ENCODE results near the gene YBEY.

DNA sequence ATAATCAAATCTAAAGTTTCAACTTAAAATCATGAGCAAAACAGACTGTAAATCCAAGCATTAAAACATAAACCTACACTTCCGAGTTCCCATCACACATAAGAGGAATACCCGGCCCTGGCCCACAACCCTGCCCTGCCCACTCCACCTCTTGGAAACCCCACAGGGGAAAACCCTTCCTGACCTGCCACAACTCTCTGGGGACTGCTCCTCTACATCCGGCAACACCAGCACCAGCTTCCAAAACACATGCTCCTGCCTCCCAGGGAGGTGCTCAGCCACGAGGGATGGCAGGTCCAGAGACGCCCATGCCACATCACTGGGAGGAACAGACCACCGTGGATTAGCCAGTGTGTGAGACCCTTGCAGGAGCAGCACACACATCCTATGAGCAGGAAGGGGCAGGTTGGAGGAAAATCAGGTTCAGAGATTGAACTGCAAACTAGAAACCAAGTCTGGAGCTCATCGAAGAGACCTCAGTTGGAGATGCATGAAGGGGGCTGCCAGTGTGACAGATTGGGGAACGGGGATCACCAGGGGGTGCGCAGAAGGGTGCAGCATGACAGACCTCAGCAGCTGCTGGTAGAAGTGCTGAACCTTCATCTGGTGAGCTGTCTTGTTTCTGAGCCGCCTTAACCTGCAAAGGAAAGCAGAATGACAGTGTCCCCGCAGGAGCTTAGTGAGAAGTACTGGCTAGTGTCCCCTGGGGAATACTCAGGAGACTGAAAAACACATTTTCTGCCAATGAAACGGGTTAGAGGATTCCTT is 31.8 kb upstream of the YBEY start:
- TF ChIP-seq, protein P1, sequence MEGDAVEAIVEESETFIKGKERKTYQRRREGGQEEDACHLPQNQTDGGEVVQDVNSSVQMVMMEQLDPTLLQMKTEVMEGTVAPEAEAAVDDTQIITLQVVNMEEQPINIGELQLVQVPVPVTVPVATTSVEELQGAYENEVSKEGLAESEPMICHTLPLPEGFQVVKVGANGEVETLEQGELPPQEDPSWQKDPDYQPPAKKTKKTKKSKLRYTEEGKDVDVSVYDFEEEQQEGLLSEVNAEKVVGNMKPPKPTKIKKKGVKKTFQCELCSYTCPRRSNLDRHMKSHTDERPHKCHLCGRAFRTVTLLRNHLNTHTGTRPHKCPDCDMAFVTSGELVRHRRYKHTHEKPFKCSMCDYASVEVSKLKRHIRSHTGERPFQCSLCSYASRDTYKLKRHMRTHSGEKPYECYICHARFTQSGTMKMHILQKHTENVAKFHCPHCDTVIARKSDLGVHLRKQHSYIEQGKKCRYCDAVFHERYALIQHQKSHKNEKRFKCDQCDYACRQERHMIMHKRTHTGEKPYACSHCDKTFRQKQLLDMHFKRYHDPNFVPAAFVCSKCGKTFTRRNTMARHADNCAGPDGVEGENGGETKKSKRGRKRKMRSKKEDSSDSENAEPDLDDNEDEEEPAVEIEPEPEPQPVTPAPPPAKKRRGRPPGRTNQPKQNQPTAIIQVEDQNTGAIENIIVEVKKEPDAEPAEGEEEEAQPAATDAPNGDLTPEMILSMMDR (IDR thresholded peaks at IDR 0.05) = no peak
- TF ChIP-seq ZFX (IDR thresholded peaks at IDR 0.05; ENCODE audit: borderline replicate concordance) = no peak
